Measurements from ENCODE around the gene GJB6.

Gene GJB6

DNA sequence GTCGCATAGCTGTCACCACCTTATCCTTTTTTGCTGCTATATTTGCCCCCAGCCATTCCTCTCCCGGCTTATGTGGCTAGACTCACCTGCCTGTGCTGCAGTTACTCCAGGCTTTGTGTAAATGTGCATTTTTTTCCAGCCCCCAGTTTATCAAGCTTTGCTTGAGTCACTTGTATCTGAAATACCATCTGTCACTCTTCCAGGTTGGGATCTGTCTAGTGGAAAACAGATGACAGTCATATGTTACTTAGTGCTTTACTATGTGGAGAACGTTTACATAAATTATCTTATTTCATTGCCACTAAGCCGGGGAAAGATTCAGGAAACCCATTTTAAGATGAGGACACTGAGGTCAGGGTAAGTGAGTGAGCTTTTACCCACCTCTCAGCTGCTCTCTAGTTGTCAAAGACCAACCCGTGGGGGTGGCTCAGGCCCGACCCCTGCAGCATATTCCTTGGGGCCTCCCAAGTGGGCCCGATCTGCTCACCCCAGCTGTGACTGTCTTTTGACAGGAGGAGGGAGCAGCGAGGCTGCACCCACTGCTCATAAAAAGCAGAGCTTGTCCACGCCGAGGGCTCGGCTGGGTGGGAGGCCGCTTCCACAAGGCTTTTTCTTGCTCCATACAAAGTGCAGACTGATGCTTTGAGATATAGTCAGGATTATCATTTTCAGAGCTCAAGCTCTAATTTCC, 46.6 kb downstream of the GJB6 start:
- Histone ChIP-seq H3K79me1 (ENCODE audit: low read length) (no peaks in the 10 kb centered on the region), H2BK5ac (ENCODE audit: low read depth, low read length, poor library complexity) (no peak overlapping the region), H3K14ac (ENCODE audit: low read length) (no peak overlapping the region), H3K4me1 (ENCODE audit: control insufficient read depth in 1 of 2, insufficient read depth in 2 of 2, low read length in 2 of 2) (no peaks in the 10 kb centered on the region), H3K4ac (ENCODE audit: low read depth, low read length) (no peak overlapping the region), H3K4me2 (ENCODE audit: low read length) (no peak overlapping the region), H2AK5ac (ENCODE audit: low read length) (no peak overlapping the region), H3K18ac (ENCODE audit: low read length) (no peak overlapping the region), H3K4me3 (ENCODE audit: low read depth, low read length) (no peak overlapping the region), H3K9me3 (ENCODE audit: insufficient read depth, low read depth, low read length) (no peaks in the 10 kb centered on the region), H3K27me3 (ENCODE audit: insufficient read depth, low read length) (no peaks in the 10 kb centered on the region), H2BK12ac (ENCODE audit: low read length) (no peak overlapping the region), H2BK120ac (ENCODE audit: insufficient read depth, low read length, poor library complexity) (no peak overlapping the region), H3K36me3 (ENCODE audit: control insufficient read depth in 1 of 2, insufficient read depth in 2 of 2, low read length in 2 of 2) (no peaks in the 10 kb centered on the region), H4K12ac (ENCODE audit: low read depth, low read length) (no peak overlapping the region), H2AFZ (ENCODE audit: insufficient read depth, low read length, poor library complexity) (no peak overlapping the region), H4K8ac (ENCODE audit: low read depth, low read length) (no peak overlapping the region), H3K23ac (ENCODE audit: low read length) (no peak overlapping the region), H3K79me2 (ENCODE audit: control insufficient read depth, insufficient read depth, low read length, poor library complexity) (no peaks in the 10 kb centered on the region), H4K91ac (ENCODE audit: low read depth, low read length) (no peak overlapping the region), H3K9ac (ENCODE audit: low read length) (no peak overlapping the region), H3K27ac (ENCODE audit: low read depth, low read length) (no peak overlapping the region)
- no peak for DNase-seq
- no CpG with 5 or more reads among the region's 12 CpGs for WGBS (ENCODE audit: extremely low coverage, insufficient coverage, insufficient read length)

- H3K23ac ChIP-seq (ENCODE audit: low read length) = no peak overlapping the region
- H3K27me3 ChIP-seq (ENCODE audit: insufficient read depth, low read length) = no peaks in the 10 kb centered on the region
- no peak overlapping the region for H4K91ac ChIP-seq (ENCODE audit: low read depth, low read length)
- H3K79me1 ChIP-seq (ENCODE audit: low read length) = no peaks in the 10 kb centered on the region
- H3K4ac ChIP-seq (ENCODE audit: low read depth, low read length) = no peak overlapping the region
- no peak overlapping the region for H2BK12ac ChIP-seq (ENCODE audit: low read length)
- no peak overlapping the region for H4K8ac ChIP-seq (ENCODE audit: low read depth, low read length)
- peak; percentile 38 to 89 for DNase-seq
- peaks cover 0 to 1% of the 10 kb centered on the region in 2 experiments for H3K36me3 ChIP-seq (ENCODE audit: control insufficient read depth in 1 of 2, insufficient read depth in 2 of 2, low read length in 2 of 2)
- H3K79me2 ChIP-seq (ENCODE audit: control insufficient read depth, insufficient read depth, low read length, poor library complexity) = no peaks in the 10 kb centered on the region
- H3K14ac ChIP-seq (ENCODE audit: low read length) = no peak overlapping the region
- no peaks in the 10 kb centered on the region for H3K9me3 ChIP-seq (ENCODE audit: insufficient read depth, low read depth, low read length)
- no peaks in the 10 kb centered on the region for H3K4me1 ChIP-seq (ENCODE audit: control insufficient read depth in 1 of 2, insufficient read depth in 2 of 2, low read length in 2 of 2)
- no peak overlapping the region for H2AK5ac ChIP-seq (ENCODE audit: low read length)
- H3K18ac ChIP-seq (ENCODE audit: low read length) = no peak overlapping the region
- H3K4me3 ChIP-seq (ENCODE audit: low read depth, low read length) = no peak overlapping the region
- no peak overlapping the region for H3K9ac ChIP-seq (ENCODE audit: low read length)
- no CpG with 5 or more reads among the region's 5 CpGs for WGBS (ENCODE audit: extremely low coverage, insufficient coverage, insufficient read length)
- H2BK5ac ChIP-seq (ENCODE audit: low read depth, low read length, poor library complexity) = no peak overlapping the region
- H2AFZ ChIP-seq (ENCODE audit: insufficient read depth, low read length, poor library complexity) = no peak overlapping the region
- H4K12ac ChIP-seq (ENCODE audit: low read depth, low read length) = no peak overlapping the region
- no peak overlapping the region for H3K27ac ChIP-seq (ENCODE audit: low read depth, low read length)
- no peak overlapping the region for H3K4me2 ChIP-seq (ENCODE audit: low read length)
- H2BK120ac ChIP-seq (ENCODE audit: insufficient read depth, low read length, poor library complexity) = no peak overlapping the region
These were observed 49.8 kb downstream of the GJB6 start for GRCh38 chr13:20182231-20182846.

- no peak overlapping the region for H2AK5ac ChIP-seq (ENCODE audit: low read length)
- H3K23ac ChIP-seq (ENCODE audit: low read length) = no peak overlapping the region
- H3K9me3 ChIP-seq (ENCODE audit: insufficient read depth, low read depth, low read length) = no peaks in the 10 kb centered on the region
- no peak overlapping the region for H3K4ac ChIP-seq (ENCODE audit: low read depth, low read length)
- H3K4me1 ChIP-seq (ENCODE audit: control insufficient read depth in 1 of 2, insufficient read depth in 2 of 2, low read length in 2 of 2) = no peaks in the 10 kb centered on the region
- H3K27ac ChIP-seq (ENCODE audit: low read depth, low read length) = no peak overlapping the region
- H4K91ac ChIP-seq (ENCODE audit: low read depth, low read length) = no peak overlapping the region
- H2AFZ ChIP-seq (ENCODE audit: insufficient read depth, low read length, poor library complexity) = no peak overlapping the region
- WGBS (ENCODE audit: extremely low coverage, insufficient coverage, insufficient read length) = no CpG with 5 or more reads among the region's 3 CpGs
- no peak overlapping the region for H3K4me3 ChIP-seq (ENCODE audit: low read depth, low read length)
- no peak overlapping the region for H4K12ac ChIP-seq (ENCODE audit: low read depth, low read length)
- no peak overlapping the region for H4K8ac ChIP-seq (ENCODE audit: low read depth, low read length)
- H2BK12ac ChIP-seq (ENCODE audit: low read length) = no peak overlapping the region
- H2BK5ac ChIP-seq (ENCODE audit: low read depth, low read length, poor library complexity) = no peak overlapping the region
- H3K79me1 ChIP-seq (ENCODE audit: low read length) = no peaks in the 10 kb centered on the region
- H2BK120ac ChIP-seq (ENCODE audit: insufficient read depth, low read length, poor library complexity) = no peak overlapping the region
- H3K27me3 ChIP-seq (ENCODE audit: insufficient read depth, low read length) = no peaks in the 10 kb centered on the region
- H3K79me2 ChIP-seq (ENCODE audit: control insufficient read depth, insufficient read depth, low read length, poor library complexity) = no peaks in the 10 kb centered on the region
- H3K9ac ChIP-seq (ENCODE audit: low read length) = no peak overlapping the region
- H3K4me2 ChIP-seq (ENCODE audit: low read length) = no peak overlapping the region
- H3K36me3 ChIP-seq (ENCODE audit: control insufficient read depth in 1 of 2, insufficient read depth in 2 of 2, low read length in 2 of 2) = peaks cover 0 to 1% of the 10 kb centered on the region in 2 experiments
- no peak overlapping the region for H3K14ac ChIP-seq (ENCODE audit: low read length)
- no peak for DNase-seq
- H3K18ac ChIP-seq (ENCODE audit: low read length) = no peak overlapping the region
These were observed 50.9 kb downstream of the GJB6 start for GRCh38 chr13:20181188-20181587.

- H4K91ac ChIP-seq (ENCODE audit: low read depth, low read length) = no peak overlapping the region
- no peak overlapping the region for H4K12ac ChIP-seq (ENCODE audit: low read depth, low read length)
- no peak overlapping the region for H3K4ac ChIP-seq (ENCODE audit: low read depth, low read length)
- no CpG with 5 or more reads among the region's 5 CpGs for WGBS (ENCODE audit: extremely low coverage, insufficient coverage, insufficient read length)
- no peak overlapping the region for H4K8ac ChIP-seq (ENCODE audit: low read depth, low read length)
- no peak overlapping the region for H2BK120ac ChIP-seq (ENCODE audit: insufficient read depth, low read length, poor library complexity)
- no peaks in the 10 kb centered on the region for H3K27me3 ChIP-seq (ENCODE audit: insufficient read depth, low read length)
- H2AFZ ChIP-seq (ENCODE audit: insufficient read depth, low read length, poor library complexity) = no peak overlapping the region
- H3K79me2 ChIP-seq (ENCODE audit: control insufficient read depth, insufficient read depth, low read length, poor library complexity) = no peaks in the 10 kb centered on the region
- H3K18ac ChIP-seq (ENCODE audit: low read length) = no peak overlapping the region
- no peaks in the 10 kb centered on the region for H3K9me3 ChIP-seq (ENCODE audit: insufficient read depth, low read depth, low read length)
- no peak overlapping the region for H3K4me3 ChIP-seq (ENCODE audit: low read depth, low read length)
- no peaks in the 10 kb centered on the region for H3K79me1 ChIP-seq (ENCODE audit: low read length)
- H3K4me2 ChIP-seq (ENCODE audit: low read length) = no peak overlapping the region
- no peak overlapping the region for H3K9ac ChIP-seq (ENCODE audit: low read length)
- H3K23ac ChIP-seq (ENCODE audit: low read length) = no peak overlapping the region
- DNase-seq = no peak
- no peak overlapping the region for H2BK12ac ChIP-seq (ENCODE audit: low read length)
- H3K27ac ChIP-seq (ENCODE audit: low read depth, low read length) = no peak overlapping the region
- no peak overlapping the region for H2AK5ac ChIP-seq (ENCODE audit: low read length)
- no peak overlapping the region for H2BK5ac ChIP-seq (ENCODE audit: low read depth, low read length, poor library complexity)
- no peak overlapping the region for H3K14ac ChIP-seq (ENCODE audit: low read length)
- peaks cover 6 to 8% of the 10 kb centered on the region in 2 experiments for H3K4me1 ChIP-seq (ENCODE audit: control insufficient read depth in 1 of 2, insufficient read depth in 2 of 2, low read length in 2 of 2)
- peaks cover 0 to 1% of the 10 kb centered on the region in 2 experiments for H3K36me3 ChIP-seq (ENCODE audit: control insufficient read depth in 1 of 2, insufficient read depth in 2 of 2, low read length in 2 of 2)
These were observed 54.0 kb downstream of the GJB6 start for GRCh38 chr13:20178156-20178555.
